ENCODE measurements around the gene PRIMA1.

PRIMA1 gene

DNA sequence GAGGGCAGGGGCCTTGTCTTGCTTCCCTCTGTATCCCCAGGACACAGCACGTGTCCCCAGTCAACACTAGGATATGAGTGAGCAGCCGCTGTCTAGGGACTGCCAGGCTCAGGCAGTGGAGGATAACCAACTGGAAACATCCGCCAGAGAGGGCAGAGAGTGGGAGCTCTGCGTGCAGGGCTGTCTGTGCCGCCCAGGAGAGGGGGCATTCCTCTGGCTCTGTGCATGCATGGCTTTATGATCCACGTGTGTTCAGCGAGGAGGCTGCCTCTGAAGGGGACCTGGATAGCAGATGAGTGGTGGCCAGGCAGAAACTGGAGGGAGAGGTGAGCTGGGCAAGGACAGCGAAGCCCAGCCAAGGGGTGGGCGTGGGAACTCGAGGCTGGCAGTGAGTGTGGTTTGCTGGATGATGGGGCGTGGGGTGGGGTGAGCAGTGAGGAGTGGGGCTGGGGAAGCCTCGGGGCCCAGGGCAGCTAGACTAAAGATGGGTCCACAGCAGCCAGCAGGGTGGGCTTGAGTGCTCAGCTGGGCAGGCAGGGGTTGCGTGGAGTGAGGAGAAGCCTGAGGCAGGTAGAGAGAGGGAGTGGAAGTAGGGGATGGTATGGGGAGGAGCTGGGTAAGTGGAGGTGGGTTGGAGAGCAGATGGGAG is 72.9 kb downstream of the PRIMA1 start:
- no peak overlapping the region for H2AK5ac ChIP-seq (ENCODE audit: low read length, severe bottlenecking)
- H4K8ac ChIP-seq (ENCODE audit: low read length) = no peak overlapping the region
- H2BK12ac ChIP-seq (ENCODE audit: low read length in 2 of 2) = no peak overlapping the region
- no peak overlapping the region for H2BK5ac ChIP-seq (ENCODE audit: low read depth, low read length, poor library complexity, severe bottlenecking)
- H3K36me3 ChIP-seq (ENCODE audit: control insufficient read depth in 1 of 2, insufficient read depth in 2 of 2, low read depth in 1 of 2, low read length in 2 of 2) = no peaks in the 10 kb centered on the region
- DNase-seq = no peak
- H3K79me1 ChIP-seq (replicated peaks; ENCODE audit: low read length, poor library complexity, severe bottlenecking) = no peaks in the 10 kb centered on the region
- no peak overlapping the region for H2AFZ ChIP-seq (ENCODE audit: low read depth, low read length)
- no peak overlapping the region for H3K23ac ChIP-seq (ENCODE audit: low read length in 2 of 2)
- H3K27me3 ChIP-seq (ENCODE audit: control insufficient read depth in 1 of 2, insufficient read depth in 1 of 2, low read length in 2 of 2) = peaks cover 0 to 11% of the 10 kb centered on the region in 2 experiments
- H4K91ac ChIP-seq (ENCODE audit: low read length) = no peak overlapping the region
- H2BK15ac ChIP-seq (ENCODE audit: low read depth, poor library complexity, severe bottlenecking) = no peak overlapping the region
- H3K4me1 ChIP-seq (ENCODE audit: control insufficient read depth, insufficient read depth, low read depth, low read length) = no peaks in the 10 kb centered on the region
- no peak overlapping the region for H2BK120ac ChIP-seq (ENCODE audit: low read depth, low read length)
- no peak overlapping the region for H3K4ac ChIP-seq (ENCODE audit: low read depth in 1 of 2, low read length in 2 of 2)
- H3K4me2 ChIP-seq (ENCODE audit: low read length, poor library complexity, severe bottlenecking) = no peak overlapping the region
- no peak overlapping the region for H3K18ac ChIP-seq (ENCODE audit: low read depth in 1 of 2, low read length in 2 of 2)
- H3K27ac ChIP-seq (ENCODE audit: low read length, poor library complexity, severe bottlenecking) = no peak overlapping the region
- H3K9me3 ChIP-seq (ENCODE audit: control insufficient read depth, low read length) = no peaks in the 10 kb centered on the region
- WGBS = 69% methylated on average over 13 of the region's 13 CpGs
- H3K9ac ChIP-seq (ENCODE audit: low read length) = no peak overlapping the region
- no peak overlapping the region for H3K14ac ChIP-seq (ENCODE audit: low read length in 2 of 2)
- no peak overlapping the region for H3K4me3 ChIP-seq (ENCODE audit: insufficient read depth in 1 of 2, low read depth in 1 of 2, low read length in 2 of 2)

GRCh38 chr14:93714605-93715004 is 73.7 kb downstream of the PRIMA1 start:
- no peaks in the 10 kb centered on the region for H3K79me1 ChIP-seq (replicated peaks; ENCODE audit: low read length, poor library complexity, severe bottlenecking)
- H2BK15ac ChIP-seq (ENCODE audit: low read depth, poor library complexity, severe bottlenecking) = no peak overlapping the region
- no peak overlapping the region for H2AK5ac ChIP-seq (ENCODE audit: low read length, severe bottlenecking)
- H2AFZ ChIP-seq (ENCODE audit: low read depth, low read length) = no peak overlapping the region
- H3K14ac ChIP-seq (ENCODE audit: low read length in 2 of 2) = no peak overlapping the region
- H3K18ac ChIP-seq (ENCODE audit: low read depth in 1 of 2, low read length in 2 of 2) = no peak overlapping the region
- no peak overlapping the region for H2BK5ac ChIP-seq (ENCODE audit: low read depth, low read length, poor library complexity, severe bottlenecking)
- H4K8ac ChIP-seq (ENCODE audit: low read length) = no peak overlapping the region
- no peak overlapping the region for H3K4me2 ChIP-seq (ENCODE audit: low read length, poor library complexity, severe bottlenecking)
- WGBS = 66% methylated on average over 7 of the region's 7 CpGs
- H3K4me3 ChIP-seq (ENCODE audit: insufficient read depth in 1 of 2, low read depth in 1 of 2, low read length in 2 of 2) = no peak overlapping the region
- no peaks in the 10 kb centered on the region for H3K4me1 ChIP-seq (ENCODE audit: control insufficient read depth, insufficient read depth, low read depth, low read length)
- no peak overlapping the region for H4K91ac ChIP-seq (ENCODE audit: low read length)
- no peak overlapping the region for H2BK12ac ChIP-seq (ENCODE audit: low read length in 2 of 2)
- no peak overlapping the region for H3K9ac ChIP-seq (ENCODE audit: low read length)
- no peaks in the 10 kb centered on the region for H3K9me3 ChIP-seq (ENCODE audit: control insufficient read depth, low read length)
- H3K23ac ChIP-seq (ENCODE audit: low read length in 2 of 2) = no peak overlapping the region
- no peak overlapping the region for H3K4ac ChIP-seq (ENCODE audit: low read depth in 1 of 2, low read length in 2 of 2)
- no peak overlapping the region for H2BK120ac ChIP-seq (ENCODE audit: low read depth, low read length)
- no peak overlapping the region for H3K27ac ChIP-seq (ENCODE audit: low read length, poor library complexity, severe bottlenecking)
- H3K27me3 ChIP-seq (ENCODE audit: control insufficient read depth in 1 of 2, insufficient read depth in 1 of 2, low read length in 2 of 2) = peaks cover 0 to 11% of the 10 kb centered on the region in 2 experiments
- H3K36me3 ChIP-seq (ENCODE audit: control insufficient read depth in 1 of 2, insufficient read depth in 2 of 2, low read depth in 1 of 2, low read length in 2 of 2) = no peaks in the 10 kb centered on the region
- no peak for DNase-seq

- no peak overlapping the region for H3K18ac ChIP-seq (ENCODE audit: low read depth in 1 of 2, low read length in 2 of 2)
- WGBS = 78% methylated on average over 13 of the region's 13 CpGs
- no peak overlapping the region for H2AFZ ChIP-seq (ENCODE audit: low read depth, low read length)
- no peak overlapping the region for H3K4me3 ChIP-seq (ENCODE audit: insufficient read depth in 1 of 2, low read depth in 1 of 2, low read length in 2 of 2)
- no peak overlapping the region for H3K4ac ChIP-seq (ENCODE audit: low read depth in 1 of 2, low read length in 2 of 2)
- no peaks in the 10 kb centered on the region for H3K4me1 ChIP-seq (ENCODE audit: control insufficient read depth, insufficient read depth, low read depth, low read length)
- no peak overlapping the region for H3K27ac ChIP-seq (ENCODE audit: low read length, poor library complexity, severe bottlenecking)
- no peak overlapping the region for H3K23ac ChIP-seq (ENCODE audit: low read length in 2 of 2)
- H2BK12ac ChIP-seq (ENCODE audit: low read length in 2 of 2) = no peak overlapping the region
- H2BK15ac ChIP-seq (ENCODE audit: low read depth, poor library complexity, severe bottlenecking) = no peak overlapping the region
- no peak overlapping the region for H3K4me2 ChIP-seq (ENCODE audit: low read length, poor library complexity, severe bottlenecking)
- peaks cover 0 to 11% of the 10 kb centered on the region in 2 experiments for H3K27me3 ChIP-seq (ENCODE audit: control insufficient read depth in 1 of 2, insufficient read depth in 1 of 2, low read length in 2 of 2)
- DNase-seq = no peak
- no peak overlapping the region for H2AK5ac ChIP-seq (ENCODE audit: low read length, severe bottlenecking)
- H3K9me3 ChIP-seq (ENCODE audit: control insufficient read depth, low read length) = no peaks in the 10 kb centered on the region
- H3K79me1 ChIP-seq (replicated peaks; ENCODE audit: low read length, poor library complexity, severe bottlenecking) = no peaks in the 10 kb centered on the region
- no peak overlapping the region for H2BK120ac ChIP-seq (ENCODE audit: low read depth, low read length)
- H2BK5ac ChIP-seq (ENCODE audit: low read depth, low read length, poor library complexity, severe bottlenecking) = no peak overlapping the region
- H4K91ac ChIP-seq (ENCODE audit: low read length) = no peak overlapping the region
- H3K14ac ChIP-seq (ENCODE audit: low read length in 2 of 2) = no peak overlapping the region
- H4K8ac ChIP-seq (ENCODE audit: low read length) = no peak overlapping the region
- H3K36me3 ChIP-seq (ENCODE audit: control insufficient read depth in 1 of 2, insufficient read depth in 2 of 2, low read depth in 1 of 2, low read length in 2 of 2) = no peaks in the 10 kb centered on the region
- no peak overlapping the region for H3K9ac ChIP-seq (ENCODE audit: low read length)
Observed at GRCh38 chr14:93713726-93714405, 74.4 kb downstream of the PRIMA1 start.

GRCh38 chr14:93712838-93713724 is 75.2 kb downstream of the PRIMA1 start:
- Histone ChIP-seq H4K91ac (ENCODE audit: low read length) (no peak overlapping the region), H2BK120ac (ENCODE audit: low read depth, low read length) (no peak overlapping the region), H2AK5ac (ENCODE audit: low read length, severe bottlenecking) (no peak overlapping the region), H3K9ac (ENCODE audit: low read length) (no peak overlapping the region), H2BK5ac (ENCODE audit: low read depth, low read length, poor library complexity, severe bottlenecking) (no peak overlapping the region), H3K23ac (ENCODE audit: low read length in 2 of 2) (no peak overlapping the region), H3K4me3 (ENCODE audit: insufficient read depth in 1 of 2, low read depth in 1 of 2, low read length in 2 of 2) (no peak overlapping the region), H3K4me2 (ENCODE audit: low read length, poor library complexity, severe bottlenecking) (no peak overlapping the region), H3K14ac (ENCODE audit: low read length in 2 of 2) (no peak overlapping the region), H4K8ac (ENCODE audit: low read length) (no peak overlapping the region), H3K27ac (ENCODE audit: low read length, poor library complexity, severe bottlenecking) (no peak overlapping the region), H2BK12ac (ENCODE audit: low read length in 2 of 2) (no peak overlapping the region), H2BK15ac (ENCODE audit: low read depth, poor library complexity, severe bottlenecking) (no peak overlapping the region), H2AFZ (ENCODE audit: low read depth, low read length) (no peak overlapping the region), H3K4me1 (ENCODE audit: control insufficient read depth, insufficient read depth, low read depth, low read length) (no peaks in the 10 kb centered on the region), H3K79me1 (replicated peaks; ENCODE audit: low read length, poor library complexity, severe bottlenecking) (no peaks in the 10 kb centered on the region), H3K27me3 (ENCODE audit: control insufficient read depth in 1 of 2, insufficient read depth in 1 of 2, low read length in 2 of 2) (peaks cover 0 to 9% of the 10 kb centered on the region in 2 experiments), H3K4ac (ENCODE audit: low read depth in 1 of 2, low read length in 2 of 2) (no peak overlapping the region), H3K36me3 (ENCODE audit: control insufficient read depth in 1 of 2, insufficient read depth in 2 of 2, low read depth in 1 of 2, low read length in 2 of 2) (no peaks in the 10 kb centered on the region), H3K9me3 (ENCODE audit: control insufficient read depth, low read length) (no peaks in the 10 kb centered on the region), H3K18ac (ENCODE audit: low read depth in 1 of 2, low read length in 2 of 2) (no peak overlapping the region)
- DNase-seq = no peak
- 77% methylated on average over 18 of the region's 18 CpGs for WGBS

Measured in mesenchymal stem cell (in vitro differentiated cells and primary cell).